Left renal pelvis (tissue), 4 donors: ENCODE data around the gene TTC23L. TPM values are rescaled to one million over a fixed set of nuclear protein-coding genes. Genes with fewer than 3 reads are reported as not detected.

Source experiments
- DNase-seq, 4 donors: peaks; one replicate each; pipeline ENCODE4 v3.0.0-alpha.2; 2013; ENCODE audit warnings: low read depth in 4 of 4, low spot score in 3 of 4
- polyA plus RNA-seq, 4 donors: library from polyadenylated mRNA; unstranded; fragments of 120-200 nt; gene quantifications; one replicate each; pipeline ENCODE4 v1.2.1, GENCODE V29; 2013; ENCODE audit not compliant: insufficient read length in 4 of 4

Gene TTC23L
- polyA plus RNA-seq, 4 donors, result 2.5 to 4.9 (median 3.6) TPM

DNA sequence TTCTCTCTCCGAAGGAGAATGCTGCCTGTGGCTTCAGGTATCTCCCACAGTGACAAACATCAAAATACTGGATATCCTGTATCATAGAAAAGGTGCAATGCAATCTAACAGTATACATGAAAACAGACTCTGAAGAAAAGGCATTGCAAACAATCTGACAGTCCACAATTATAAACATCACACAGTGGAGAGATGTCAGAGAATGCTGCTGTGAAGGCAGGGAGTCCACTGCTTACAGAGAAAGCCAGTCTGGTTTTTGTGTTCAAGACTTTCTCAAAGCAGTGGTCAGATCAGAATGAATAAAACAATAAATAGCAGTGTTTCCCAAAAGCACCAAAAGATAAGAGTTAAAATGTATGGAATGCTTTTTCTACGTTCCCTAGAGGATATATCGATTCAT, 28.7 kb downstream of the TTC23L start:
- no peak for DNase-seq

DNA sequence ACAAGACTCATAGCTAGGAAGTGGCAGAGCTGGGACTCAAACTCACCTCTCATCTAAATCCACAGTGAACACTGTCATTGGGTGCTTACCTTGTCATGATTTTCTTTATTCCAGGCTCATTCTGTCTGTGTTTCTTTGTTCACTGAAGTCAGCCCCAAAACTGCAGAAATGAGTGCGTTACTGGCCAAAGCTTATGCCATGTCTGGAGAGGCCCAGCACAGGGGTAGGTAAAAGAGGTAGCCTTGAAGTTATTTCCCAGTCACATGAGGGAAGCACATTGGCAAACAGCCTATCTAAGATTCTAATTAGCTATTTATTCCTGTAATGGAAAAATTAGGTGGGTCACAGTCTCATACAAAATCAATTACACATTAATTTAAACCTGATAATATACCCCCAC, 29.8 kb downstream of the TTC23L start:
- DNase-seq, result no peak

DNA sequence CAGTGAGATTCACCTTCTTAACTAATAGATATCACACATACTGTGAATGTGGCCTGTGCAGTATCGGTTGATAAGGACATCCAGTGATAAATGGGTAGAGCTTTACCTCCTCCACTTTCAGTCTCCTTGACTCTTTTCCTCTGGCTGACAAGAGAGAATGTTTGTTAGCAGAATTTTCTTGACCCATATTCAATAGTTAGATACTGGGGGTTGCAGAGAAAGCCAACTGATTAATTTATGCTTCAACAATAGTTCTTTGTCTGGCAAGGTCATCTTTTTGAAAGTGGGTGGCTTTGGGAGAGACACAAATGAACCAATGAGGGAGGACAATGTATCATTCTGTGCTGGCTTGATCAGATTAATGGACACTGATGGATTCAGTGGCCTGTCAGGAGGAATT, 30.3 kb downstream of the TTC23L start:
- DNase-seq, result no peak

DNA sequence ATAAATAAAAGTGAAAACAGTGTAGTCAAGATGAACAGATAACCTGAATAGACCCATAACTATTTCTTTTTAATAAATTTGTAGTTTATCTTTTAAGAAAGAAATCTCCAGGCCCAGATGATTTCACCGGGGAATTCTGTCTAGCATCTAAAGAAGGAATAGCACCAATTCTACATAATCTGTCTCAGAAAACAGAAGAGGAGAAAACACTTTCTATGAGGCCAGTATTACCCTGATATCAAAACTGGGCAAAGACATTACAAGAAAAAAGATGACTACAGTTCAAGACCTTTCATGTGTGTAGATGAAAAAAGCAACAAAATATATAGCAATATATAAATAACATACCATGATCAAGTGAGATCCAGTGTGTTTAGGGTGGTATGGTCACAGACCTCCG, 31.4 kb downstream of the TTC23L start:
- no peak for DNase-seq

DNA sequence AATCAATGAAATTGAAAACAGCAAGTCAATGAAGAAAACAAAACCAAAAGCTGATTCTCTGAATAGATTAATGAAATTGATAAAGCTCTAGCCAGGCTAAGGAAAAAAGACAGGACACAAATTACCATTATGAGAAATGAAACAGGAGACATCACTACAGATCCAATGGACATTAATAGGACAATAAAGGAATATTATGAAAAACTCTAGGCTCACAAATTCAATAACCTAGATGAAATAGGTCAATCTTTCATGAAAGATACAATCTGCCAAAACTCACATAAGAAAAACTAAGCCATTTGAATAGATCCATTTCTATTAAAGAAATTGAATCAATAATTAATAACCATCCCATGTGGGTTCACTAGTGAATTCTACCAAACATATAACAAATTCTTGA, 37.3 kb downstream of the TTC23L start:
- DNase-seq, result no peak

DNA sequence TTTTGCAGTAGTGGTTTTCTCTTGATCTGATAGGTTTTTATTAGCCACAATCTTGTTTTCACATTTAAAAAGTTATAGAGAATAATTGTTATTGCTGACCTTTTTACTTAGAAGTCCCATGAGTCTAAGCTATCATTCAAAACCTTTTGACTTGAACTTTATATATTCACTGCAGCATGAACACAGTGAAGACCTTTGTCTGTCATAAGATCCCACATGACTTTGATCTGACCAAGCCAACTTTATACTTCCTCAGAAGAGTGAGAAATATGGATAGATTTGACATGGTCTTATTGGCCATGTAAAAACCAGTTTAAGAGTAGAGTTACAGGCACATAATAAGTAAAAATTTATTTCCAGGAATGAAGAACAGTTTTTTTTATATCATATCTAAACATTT, 42.3 kb downstream of the TTC23L start:
- DNase-seq, result no peak

DNA sequence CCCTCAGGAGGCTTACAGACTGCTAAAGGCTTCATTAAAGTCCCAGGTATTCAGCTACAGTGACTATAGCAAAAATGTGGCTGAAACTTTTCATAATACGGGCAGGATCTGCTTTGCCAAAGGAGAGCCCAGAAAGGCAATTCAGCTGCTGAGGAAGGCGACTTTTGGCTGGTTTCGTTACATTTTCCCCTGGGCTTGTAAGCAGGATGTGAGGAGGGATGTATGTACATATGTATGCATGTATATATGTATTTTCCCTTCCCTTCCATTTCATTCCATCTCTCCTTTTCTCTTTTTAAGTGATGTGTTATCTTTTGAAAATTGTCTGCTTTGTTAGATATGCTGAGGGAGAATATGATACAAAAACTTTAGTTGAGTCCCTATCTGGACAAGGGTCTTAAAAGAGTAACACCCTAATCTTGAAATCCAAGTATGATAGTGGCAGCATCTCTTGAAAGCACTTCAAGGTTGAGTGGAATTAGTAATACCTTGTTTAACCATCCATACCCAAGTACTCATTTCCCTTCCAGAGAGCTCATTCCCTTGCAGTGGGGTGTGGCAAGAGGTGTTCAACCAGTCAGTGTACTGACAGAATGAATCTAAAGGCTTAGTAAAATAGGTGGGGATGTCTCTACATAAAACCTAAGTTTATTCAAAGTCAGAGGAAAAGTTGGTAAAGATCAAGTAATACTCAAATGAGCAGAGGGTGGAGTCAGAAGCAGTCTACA, 47.6 kb downstream of the TTC23L start:
- DNase-seq, result no peak

DNA sequence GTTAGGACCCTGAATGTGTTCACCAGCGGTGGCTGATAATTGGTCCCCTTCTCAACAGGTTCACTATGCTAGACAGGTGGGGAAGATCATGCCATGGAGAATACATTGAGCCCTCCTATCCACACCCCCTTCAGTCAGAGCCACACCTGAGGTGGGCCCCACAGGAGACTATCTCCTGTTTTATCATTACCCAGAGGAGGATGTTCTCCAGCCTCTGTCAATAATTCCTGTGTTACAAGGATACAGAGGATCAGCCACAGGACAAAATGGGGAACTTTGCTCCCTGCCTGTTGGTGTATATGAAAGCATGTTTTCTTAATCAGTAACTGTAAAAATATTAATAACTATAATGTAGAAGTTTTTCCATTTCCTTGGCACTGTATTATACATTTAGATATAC, 50.4 kb downstream of the TTC23L start:
- DNase-seq, result no peak

DNA sequence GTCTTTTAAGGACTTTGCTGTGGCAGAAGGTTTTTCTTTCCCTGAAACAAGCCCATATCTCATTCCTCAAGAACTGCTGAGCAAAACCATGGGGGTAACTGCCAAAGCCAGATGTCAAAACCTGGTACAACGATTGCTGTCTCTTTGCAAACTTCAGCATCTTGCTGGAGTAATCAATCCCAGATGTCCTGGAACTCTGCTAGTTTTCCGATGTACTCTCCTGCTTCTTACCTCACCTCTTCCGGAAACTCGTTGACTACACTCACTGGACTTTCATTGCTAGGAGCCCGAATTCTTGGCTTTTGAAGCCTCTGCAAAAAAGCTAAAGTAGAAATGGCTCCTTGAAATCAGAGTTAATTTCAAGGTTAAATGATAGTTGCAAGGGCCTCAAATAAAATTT, 53.0 kb downstream of the TTC23L start:
- DNase-seq, result no peak

DNA sequence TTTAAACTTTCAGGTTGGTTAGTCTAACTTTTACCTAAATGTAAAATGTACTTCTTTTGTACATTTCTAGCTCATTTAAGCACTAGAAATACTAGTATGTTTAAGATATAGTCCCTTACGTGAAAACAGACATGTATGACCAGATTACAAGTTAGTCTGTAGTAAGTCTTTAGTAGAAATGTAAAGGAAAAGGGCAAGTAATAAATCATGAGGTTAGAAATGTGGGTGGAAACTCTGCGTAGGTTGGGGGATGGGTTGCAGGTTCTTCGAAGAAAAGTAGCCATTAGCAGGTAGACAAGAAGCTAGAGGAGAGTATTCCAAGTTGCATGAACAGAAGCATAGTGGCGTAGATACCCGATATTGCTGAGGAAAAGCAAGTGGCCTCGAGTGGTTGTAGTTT, 53.5 kb downstream of the TTC23L start:
- DNase-seq, result no peak

DNA sequence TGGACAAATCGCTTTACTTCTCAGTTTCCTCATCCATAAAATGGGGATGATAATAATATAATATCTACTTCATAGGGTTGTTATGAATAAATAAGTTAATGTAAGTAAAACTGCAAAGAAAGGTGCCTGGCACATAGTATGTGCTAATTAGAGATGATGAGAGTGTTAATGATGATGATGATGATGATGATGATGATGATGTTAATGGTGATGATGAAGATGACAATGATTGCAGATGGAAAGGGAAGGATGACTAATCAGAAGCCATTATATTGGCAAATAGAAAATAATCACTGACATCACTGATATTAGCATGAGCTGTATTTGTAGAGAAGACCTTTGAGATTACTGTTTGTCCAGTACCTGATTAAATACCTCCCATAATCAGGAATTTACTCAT, 55.8 kb downstream of the TTC23L start:
- DNase-seq, result no peak

DNA sequence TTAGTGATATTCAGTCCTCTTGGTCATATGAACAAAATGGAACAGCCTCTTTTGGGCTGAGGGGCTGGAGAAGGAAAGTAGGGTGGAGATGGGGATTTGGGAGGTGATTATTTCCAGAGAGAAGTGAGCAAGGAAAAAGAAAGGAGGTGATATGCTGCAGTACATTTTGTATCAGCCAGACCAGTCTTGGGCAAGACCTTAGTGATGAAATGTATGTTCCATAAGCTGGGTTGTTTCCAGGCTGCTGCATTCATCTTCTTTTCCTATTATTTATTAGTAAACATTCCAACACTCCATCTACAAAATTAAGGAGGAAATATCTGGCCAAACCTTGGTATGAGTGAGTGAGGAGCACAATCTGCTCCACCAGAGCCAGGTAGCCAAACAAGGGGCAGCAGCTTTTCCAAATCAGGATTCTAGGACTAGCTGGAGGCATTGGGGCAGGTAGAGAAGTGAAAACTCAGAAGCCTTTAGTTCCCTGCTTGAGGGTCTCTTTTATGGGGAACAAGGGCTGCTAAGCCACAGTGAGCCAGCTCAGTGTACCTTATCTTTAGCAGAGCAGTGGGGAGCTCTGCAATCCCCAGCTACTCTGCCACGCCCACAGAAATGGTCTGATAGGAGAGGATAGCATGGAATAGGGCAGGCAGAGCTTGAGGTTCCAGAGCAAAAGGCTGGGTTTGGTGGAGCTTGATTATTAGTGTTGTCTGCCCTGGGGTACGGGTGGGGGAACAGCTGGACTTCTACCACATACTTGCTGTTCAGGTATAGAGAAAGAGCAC, 56.9 kb downstream of the TTC23L start:
- no peak for DNase-seq

DNA sequence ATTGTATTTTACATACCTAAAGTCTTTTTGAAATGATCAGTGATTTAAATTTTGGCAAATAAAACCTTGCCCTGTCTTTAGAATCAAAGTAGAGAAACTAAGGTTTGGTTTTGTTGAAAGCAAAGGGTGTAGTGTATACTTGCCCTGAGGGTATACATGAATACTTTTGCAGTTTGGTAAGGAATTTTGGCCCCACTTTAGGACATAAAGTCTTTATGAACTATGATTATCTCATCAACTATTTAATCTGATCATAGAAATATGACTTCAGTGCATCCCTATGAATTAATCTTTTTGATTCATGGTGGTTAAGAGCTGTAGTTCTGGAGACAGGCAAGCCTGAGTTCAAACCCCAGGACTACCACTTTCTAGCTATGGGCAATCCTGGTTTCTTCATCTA, 58.7 kb downstream of the TTC23L start:
- no peak for DNase-seq

DNA sequence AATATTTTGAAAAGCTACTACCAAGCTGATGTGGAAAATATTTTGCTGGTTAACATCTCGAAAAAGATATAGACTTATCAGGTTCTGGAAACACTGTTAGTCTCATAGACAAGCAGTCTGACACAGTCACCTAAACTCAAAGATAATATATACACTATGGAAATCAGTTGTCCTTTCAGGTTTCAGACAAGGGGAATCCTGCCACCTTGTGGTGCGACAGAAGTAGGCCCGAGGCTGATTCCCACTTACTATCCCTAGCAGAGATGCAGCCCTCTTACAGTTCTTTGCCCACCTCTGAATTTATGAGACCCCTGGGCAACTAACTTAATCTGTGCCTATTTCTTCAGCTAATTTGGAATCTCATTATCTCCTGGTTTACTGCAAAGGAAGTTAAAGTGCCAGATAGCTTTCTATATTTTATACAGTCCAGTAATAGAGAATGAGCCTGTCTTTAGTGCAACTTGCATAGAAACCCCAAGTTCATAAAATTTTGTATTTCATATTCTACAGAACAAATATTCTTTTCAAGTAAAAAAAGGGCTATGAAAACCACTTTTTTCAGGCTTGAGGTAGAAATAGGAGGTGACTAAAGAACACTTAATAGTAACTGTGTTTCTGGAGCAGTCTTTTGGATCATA, 59.4 kb downstream of the TTC23L start:
- peak; percentile 39 to 58 (median 54) for DNase-seq

DNA sequence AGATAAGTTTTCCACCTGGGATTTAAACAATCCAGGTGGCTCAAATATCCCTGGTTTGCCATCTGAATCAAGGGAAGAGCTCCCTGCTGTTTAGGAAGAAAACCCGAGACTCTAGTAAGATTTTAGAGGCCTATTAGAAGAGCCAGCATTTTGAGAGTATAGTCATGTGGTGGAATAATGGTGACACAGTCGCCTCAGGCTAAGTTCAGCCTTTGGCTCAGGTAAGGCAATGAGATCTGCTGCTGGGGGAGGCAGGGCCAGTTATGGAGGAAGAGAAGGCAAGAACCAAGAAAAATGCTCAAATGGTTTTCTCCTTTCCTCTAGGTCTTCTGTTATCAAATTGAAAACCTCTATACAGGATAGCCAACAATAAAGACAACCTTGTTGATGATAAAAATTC, 60.1 kb downstream of the TTC23L start:
- DNase-seq, result no peak

DNA sequence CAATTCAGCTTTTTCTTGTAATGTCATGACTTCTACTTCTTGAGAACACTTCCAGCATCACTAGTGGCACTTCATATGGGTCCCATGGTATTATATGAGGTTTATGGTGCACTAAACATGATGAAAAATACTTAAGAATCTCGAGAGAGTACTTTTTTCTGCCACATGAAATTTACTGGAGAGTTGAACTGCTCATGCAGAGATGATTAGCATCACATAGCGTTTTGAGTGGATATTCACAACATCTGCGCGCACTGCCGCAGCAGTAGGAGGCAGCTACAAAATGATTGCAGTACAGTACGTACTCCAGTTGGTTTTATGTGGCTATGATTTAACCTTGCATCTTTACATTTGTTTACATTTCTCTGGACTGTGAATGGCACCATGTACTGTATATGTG, 61.7 kb downstream of the TTC23L start:
- no peak for DNase-seq

DNA sequence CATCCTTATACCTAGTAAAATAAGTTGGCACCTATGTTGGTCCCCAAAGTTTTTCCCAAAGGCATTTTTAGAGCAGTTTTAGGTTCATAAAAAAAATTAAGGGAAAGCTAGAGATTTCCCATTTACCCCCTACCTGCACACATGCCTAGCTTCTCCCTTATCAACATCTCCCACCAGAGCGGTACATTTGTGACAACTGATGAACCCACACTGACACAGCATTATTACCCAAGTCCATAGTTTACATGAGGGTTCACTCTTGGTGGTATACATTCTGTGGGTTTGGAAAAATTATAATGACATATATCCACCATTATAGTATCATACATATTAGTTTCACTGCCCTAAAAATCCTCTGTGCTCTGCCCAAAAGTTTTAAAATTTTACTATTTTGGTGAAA, 64.3 kb downstream of the TTC23L start:
- no peak for DNase-seq

DNA sequence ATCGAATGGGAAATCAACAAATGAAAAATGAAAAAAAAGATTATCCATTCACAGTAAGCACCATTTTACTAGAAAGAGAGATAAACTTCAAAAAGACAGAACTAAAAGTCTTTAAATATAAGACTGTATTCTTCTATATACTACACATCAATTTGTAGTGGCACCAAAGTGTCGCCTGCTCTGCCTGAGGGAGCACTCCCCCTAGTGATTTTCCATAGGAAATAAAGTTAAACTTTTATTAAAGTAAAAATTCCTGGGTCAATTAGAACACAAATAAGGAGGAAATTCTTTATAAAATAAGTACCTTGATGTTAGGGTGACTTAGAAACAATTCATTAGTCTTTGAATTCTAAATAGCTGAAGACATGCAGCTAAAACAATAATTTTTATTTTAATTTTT, 66.6 kb downstream of the TTC23L start:
- DNase-seq, result no peak

DNA sequence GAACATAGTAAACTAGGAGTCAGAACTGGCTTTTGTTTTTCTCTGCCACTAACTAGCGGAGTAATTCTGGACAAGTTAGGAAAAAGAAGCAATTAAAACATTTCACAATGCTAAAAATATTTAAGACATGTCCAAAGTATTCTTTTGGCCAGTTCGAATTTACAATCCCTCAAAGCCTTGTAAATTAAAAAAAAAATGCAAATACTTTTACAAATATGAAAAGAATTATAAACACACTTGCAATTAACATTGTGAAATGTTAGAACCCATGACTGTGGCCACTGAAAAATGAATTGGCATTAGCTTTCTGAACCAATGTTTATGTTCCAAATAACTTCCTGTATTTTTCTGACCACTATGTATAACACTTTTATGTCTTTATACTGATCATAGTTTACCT, 74.1 kb downstream of the TTC23L start:
- DNase-seq, result no peak

DNA sequence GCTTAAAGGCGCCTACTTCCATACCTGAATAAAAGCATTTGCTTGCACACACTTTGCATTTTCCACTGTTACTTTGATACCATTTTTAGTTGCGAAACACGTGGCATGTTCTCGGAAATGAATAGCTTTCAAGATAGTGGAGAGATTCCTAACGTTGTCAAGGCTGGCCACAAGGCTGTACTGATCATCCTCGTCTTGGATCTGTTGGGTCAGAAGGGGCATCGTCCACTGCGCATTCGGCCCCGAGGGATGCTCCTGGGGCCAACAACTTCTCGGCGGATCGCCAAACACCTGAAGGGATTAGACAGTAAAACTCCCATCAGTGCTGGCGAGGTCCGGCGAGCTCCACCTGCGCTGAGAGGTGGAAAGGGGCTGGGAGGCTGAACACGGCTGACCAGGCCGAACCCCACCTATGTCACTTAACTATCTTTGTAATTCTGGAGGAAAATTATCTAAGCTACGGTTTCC, 75.7 kb downstream of the TTC23L start:
- no peak for DNase-seq

DNA sequence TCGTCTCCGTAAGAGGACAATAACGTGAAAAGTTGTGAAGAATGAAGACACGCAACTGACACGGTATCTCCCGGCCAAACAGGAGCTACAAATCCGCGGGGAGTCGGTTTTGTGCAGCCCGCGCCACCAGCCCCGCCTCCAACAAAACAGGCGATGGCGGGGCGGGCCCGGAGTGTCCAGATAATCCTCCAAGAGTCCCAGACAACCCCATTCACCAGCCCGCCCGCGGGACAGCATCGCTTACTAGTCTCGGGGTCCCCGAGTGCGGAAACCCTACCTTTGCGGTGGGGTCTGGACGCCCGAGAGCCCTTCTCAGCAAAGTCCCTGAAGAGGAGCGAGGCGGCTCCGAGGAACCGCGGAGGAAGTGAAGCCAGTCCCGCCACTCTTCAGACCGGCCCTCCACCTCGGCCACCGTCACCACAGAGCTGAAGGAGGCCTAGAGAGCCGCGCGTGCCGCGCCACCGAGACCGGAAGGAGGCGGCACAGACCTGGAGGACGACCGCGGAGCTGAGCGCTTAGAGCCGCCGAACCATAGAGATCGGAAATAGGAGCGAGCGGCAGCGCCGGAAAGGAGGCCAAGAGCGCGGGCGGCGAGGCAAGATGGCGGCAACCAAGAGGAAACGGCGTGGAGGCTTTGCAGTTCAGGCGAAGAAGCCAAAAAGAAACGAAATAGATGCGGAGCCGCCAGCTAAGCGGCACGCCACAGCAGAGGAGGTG, 76.3 kb downstream of the TTC23L start, which contains the start of the genes BRIX1 and RAD1:
BRIX1 (plus strand) TSS at position 573 of the 717 bp plus-strand sequence; CDS start at position 601, 28 bp downstream.
RAD1 (minus strand) TSS at position 366 of the 717 bp plus-strand sequence. CDS start 612 bp downstream, outside the sequence.
- peak; percentile 92 to 95 (median 93) for DNase-seq
